Erythroblast (primary cell): ENCODE measurements around the gene THSD4.

Experiments
- GATA1 ChIP-seq: IDR thresholded peaks from 2 replicates; pipeline ENCODE4 v1.6.1; 2011; ENCODE audit warnings: low read depth, mild to moderate bottlenecking, control low read depth, low read length, moderate library complexity
- POLR2A ChIP-seq: IDR thresholded peaks from 2 replicates; pipeline ENCODE4 v1.6.1; 2011; ENCODE audit warnings: mild to moderate bottlenecking, low read length

DNA sequence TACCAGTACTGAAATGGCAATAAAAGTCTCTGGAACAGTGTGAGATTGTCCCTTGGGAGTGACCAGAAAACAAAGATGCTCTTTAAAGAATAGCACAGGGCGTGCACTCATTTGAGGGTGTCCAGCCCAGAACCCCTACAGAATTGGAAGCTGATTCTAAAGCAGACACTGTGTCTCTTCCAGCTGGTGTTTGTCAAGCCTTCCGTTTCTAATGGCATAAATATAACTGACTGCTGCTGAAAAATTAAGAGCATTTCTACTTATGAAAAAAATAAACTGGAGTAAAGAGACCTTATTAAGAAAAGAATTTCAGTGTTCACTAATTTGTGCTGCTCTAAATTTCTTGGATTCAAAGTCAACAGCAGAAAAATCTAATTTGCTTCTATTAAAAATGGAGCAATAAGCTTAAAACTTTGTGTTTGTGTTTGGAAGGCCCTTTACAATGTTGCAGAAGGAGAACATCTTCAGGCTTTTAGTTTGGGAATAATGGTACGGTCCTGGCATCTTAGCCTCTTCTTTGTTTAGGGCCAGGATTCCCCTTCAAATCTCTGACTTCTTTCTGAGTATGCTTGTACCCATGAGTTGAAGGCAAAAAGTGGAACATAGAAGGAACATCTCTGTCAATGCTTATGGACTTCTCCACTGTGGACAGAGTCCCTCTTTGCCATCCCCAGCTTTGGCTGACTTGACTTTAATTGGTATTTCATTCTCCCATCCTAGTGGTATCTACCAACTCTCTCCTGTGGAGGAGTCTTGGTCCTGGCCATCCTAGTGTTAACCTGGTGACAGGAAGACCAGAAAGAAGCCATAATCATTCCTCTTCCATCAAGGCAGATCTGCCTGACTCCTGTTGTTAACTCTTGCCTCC is 65.9 kb downstream of the THSD4 start:
- TF ChIP-seq POLR2A (no peak), GATA1 (no peak)
